ENCODE results near the gene SPEN. TPM values are rescaled to one million over a fixed set of nuclear protein-coding genes. Genes with fewer than 3 reads are reported as not detected.
A peak's percentile ranks its signal among the peaks of the same experiment; 100 is the strongest.

Gene SPEN
- total RNA-seq, 1 donor from 2014 or later: 19.2 TPM

GRCh38 chr1:15963363-15963967 is 116.0 kb downstream of the SPEN start:
- DNase-seq (ENCODE audit: low read depth): no peak

DNA sequence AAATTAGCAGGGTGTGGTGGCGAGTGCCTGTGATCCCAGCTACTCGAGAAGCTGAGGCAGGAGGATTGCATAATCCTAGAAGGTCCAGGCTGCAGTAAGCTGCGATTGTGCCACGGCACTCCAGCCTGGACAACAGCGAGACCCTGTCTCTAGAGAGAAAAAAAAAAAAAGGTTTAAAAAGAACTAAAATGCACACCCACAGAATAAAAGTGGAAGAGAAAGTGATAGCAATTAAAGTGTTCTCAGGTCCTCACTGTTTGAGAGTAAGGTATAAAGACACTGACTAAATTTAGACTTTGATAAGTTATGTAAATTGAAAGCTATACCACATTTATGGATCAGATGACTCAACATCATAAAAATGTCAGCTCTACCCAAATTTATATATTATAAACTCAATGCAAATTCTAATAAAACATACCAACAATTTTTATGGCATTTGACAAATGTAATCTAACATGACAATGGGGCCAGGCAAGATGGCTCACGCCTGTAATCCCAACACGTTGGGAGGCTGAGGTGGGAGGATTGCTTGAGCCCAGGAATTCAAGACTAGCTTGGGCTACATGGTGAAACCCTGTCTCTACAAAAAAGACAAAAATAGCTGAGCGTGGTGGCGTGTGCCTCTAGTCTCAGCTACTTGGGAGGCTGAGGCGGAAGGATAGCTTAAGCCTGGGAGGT is 116.6 kb downstream of the SPEN start:
- TF ChIP-seq CTCF (IDR thresholded peaks at IDR 0.05; ENCODE audit: insufficient read depth, low read length, severe bottlenecking): no peak
- no peaks in the 10 kb centered on the region for H3K27me3 ChIP-seq (ENCODE audit: control insufficient read depth, insufficient read depth, low read length)
- FAIRE-seq (no peak), DNase-seq (ENCODE audit: low read depth) (no peak)
- no peak overlapping the region for H3K4me3 ChIP-seq (ENCODE audit: low read depth, low read length)
- peaks cover 9% of the 10 kb centered on the region for H3K36me3 ChIP-seq (ENCODE audit: control insufficient read depth, insufficient read depth, low read length)

More at GRCh38 chr1:15963363-15963967, 116.0 kb downstream of the SPEN start:
- Histone ChIP-seq H3K27me3 (ENCODE audit: control insufficient read depth, insufficient read depth, low read length) (no peaks in the 10 kb centered on the region), H3K4me3 (ENCODE audit: low read depth, low read length) (no peak overlapping the region), H3K36me3 (ENCODE audit: control insufficient read depth, insufficient read depth, low read length) (peaks cover 6% of the 10 kb centered on the region)
- no peak for FAIRE-seq
- no peak for TF ChIP-seq CTCF (IDR thresholded peaks at IDR 0.05; ENCODE audit: insufficient read depth, low read length, severe bottlenecking)

DNA sequence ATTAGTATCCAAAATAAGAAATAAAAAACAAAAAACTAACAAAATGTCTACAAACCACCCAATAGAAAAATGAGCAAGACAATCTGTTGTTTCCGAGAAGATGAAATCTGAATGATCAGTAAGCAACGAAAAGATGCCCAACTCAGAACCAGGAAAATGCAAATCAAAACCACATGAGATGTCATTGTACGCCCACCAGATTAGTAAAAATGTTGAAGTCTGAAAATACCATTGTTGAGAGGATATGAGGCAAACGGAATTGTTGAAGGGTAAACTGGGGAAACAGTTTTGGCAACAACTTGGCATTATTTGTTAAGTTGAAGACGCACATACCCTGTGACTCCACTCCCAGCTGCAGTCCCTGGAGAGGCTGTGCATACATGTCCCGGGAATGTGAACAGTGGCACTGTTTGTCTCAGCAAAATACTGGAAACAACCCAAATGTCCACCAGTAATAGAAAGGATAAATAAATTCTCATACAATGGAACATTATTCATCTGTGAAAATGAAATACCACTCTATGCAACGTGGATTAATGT is 117.8 kb downstream of the SPEN start:
- no peaks in the 10 kb centered on the region for H3K27me3 ChIP-seq (ENCODE audit: control insufficient read depth, insufficient read depth, low read length)
- FAIRE-seq (no peak), DNase-seq (ENCODE audit: low read depth) (no peak)
- no peak overlapping the region for H3K4me3 ChIP-seq (ENCODE audit: low read depth, low read length)
- peaks cover 11% of the 10 kb centered on the region for H3K36me3 ChIP-seq (ENCODE audit: control insufficient read depth, insufficient read depth, low read length)
- no peak for TF ChIP-seq CTCF (IDR thresholded peaks at IDR 0.05; ENCODE audit: insufficient read depth, low read length, severe bottlenecking)

DNA sequence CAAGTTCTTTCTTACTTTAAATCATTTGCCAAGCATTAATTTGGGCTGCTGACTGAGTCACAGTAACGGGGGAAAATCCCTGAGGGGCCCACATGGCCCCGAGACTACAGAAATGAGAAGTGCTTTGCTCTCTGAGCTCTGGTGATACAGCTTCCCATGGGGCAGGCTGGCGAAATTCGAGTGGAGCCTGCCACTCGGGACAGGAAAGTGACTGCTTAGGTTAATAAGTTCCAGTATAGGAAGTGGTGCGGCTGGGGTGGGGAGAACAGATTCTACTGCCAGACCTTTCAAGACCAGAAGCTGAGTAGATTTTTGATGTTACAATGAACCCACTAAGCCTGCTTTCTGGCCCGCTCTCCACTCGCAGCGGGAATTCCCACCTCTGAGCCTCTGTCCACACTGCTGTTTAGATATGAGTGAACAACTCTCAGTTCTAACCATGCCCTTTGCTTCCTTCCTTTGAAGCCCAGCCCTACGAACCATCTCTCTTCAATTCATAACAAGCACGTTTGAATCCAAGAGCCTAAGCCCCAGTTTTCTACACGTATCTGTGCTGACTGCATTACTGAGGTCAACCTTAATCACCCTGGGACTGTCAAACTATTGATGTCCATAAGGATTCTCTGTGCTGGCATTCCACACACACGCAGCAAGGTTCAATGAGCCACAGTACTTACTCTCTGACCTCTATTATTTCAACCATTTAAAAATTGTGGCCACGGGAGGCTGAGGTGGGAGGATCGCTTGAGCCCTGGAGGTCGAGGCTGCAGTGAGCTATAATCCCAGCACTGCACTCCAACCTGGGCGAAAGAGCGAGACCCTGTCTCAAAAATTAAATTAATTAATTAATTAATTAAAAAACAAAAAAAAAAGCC is 118.8 kb downstream of the SPEN start:
- DNase-seq (ENCODE audit: low read depth): peak; percentile 47

GRCh38 chr1:15966956-15967344 is 119.4 kb downstream of the SPEN start:
- no peaks in the 10 kb centered on the region for H3K27me3 ChIP-seq (ENCODE audit: control insufficient read depth, insufficient read depth, low read length)

More for the DNA sequence above, 118.8 kb downstream of the SPEN start:
- no peaks in the 10 kb centered on the region for H3K27me3 ChIP-seq (ENCODE audit: control insufficient read depth, insufficient read depth, low read length)
- TF ChIP-seq CTCF (IDR thresholded peaks at IDR 0.05; ENCODE audit: insufficient read depth, low read length, severe bottlenecking): no peak
- FAIRE-seq: no peak
- H3K36me3 ChIP-seq (ENCODE audit: control insufficient read depth, insufficient read depth, low read length): peaks cover 11% of the 10 kb centered on the region
- no peak overlapping the region for H3K4me3 ChIP-seq (ENCODE audit: low read depth, low read length)

More at GRCh38 chr1:15966956-15967344, 119.4 kb downstream of the SPEN start:
- FAIRE-seq: no peak
- H3K4me3 ChIP-seq (ENCODE audit: low read depth, low read length): no peak overlapping the region
- no peak for TF ChIP-seq CTCF (IDR thresholded peaks at IDR 0.05; ENCODE audit: insufficient read depth, low read length, severe bottlenecking)
- DNase-seq (ENCODE audit: low read depth): no peak
- H3K36me3 ChIP-seq (ENCODE audit: control insufficient read depth, insufficient read depth, low read length): peaks cover 12% of the 10 kb centered on the region

All from bronchial epithelial cell (primary cell).